SK-N-SH (cell line): Measurements from ENCODE around the gene PRSS56.

Experiments used
- NRF1 ChIP-seq: IDR thresholded peaks from 2 replicates; pipeline ENCODE4 v1.6.1; 2012; ENCODE audit warnings: low read depth, mild to moderate bottlenecking, low read length
- SIN3A ChIP-seq: IDR thresholded peaks from 2 replicates; pipeline ENCODE4 v1.6.1; 2012; ENCODE audit warnings: low read depth, mild to moderate bottlenecking, low read length, moderate library complexity, borderline replicate concordance
- TEAD4 ChIP-seq: IDR thresholded peaks from 2 replicates; pipeline ENCODE4 v1.4.0; 2012; ENCODE audit warnings: mild to moderate bottlenecking, borderline replicate concordance; ENCODE audit not compliant: insufficient read depth
- YY1 ChIP-seq: IDR thresholded peaks from 2 replicates; pipeline ENCODE4 v1.4.0; 2012; ENCODE audit warnings: low read depth, mild to moderate bottlenecking
- TF ChIP-seq, protein P1 (sequence below): fragments of 200-600 bp; sonication (generic); IDR thresholded peaks from 2 replicates; pipeline ENCODE4 v1.6.1; 2017; ENCODE audit warnings: antibody characterized with exemption, mild to moderate bottlenecking, moderate library complexity

DNA sequence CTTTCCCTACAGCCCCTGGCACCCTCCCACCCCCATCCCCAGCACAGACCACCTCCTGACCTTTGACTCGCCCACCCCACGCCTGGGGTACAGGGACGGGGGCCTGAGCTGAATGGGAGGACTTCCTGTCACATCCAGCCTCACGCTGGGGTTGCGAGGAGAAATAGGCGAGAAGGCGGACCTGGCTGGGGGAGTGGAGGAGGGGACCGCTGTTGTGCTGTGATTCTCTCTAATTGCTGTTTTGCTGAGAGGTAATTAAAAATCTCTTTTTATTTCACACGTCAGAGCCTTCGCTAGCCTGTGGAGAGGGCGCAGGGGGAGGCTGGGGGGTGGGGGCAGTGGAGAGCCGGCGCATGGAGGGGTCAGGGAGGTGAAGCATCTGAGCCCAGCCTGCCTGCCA lies 22.8 kb upstream of the PRSS56 start:
- TF ChIP-seq YY1 (no peak), NRF1 (no peak), SIN3A (no peak), TEAD4 (no peak)
- TF ChIP-seq, protein P1, sequence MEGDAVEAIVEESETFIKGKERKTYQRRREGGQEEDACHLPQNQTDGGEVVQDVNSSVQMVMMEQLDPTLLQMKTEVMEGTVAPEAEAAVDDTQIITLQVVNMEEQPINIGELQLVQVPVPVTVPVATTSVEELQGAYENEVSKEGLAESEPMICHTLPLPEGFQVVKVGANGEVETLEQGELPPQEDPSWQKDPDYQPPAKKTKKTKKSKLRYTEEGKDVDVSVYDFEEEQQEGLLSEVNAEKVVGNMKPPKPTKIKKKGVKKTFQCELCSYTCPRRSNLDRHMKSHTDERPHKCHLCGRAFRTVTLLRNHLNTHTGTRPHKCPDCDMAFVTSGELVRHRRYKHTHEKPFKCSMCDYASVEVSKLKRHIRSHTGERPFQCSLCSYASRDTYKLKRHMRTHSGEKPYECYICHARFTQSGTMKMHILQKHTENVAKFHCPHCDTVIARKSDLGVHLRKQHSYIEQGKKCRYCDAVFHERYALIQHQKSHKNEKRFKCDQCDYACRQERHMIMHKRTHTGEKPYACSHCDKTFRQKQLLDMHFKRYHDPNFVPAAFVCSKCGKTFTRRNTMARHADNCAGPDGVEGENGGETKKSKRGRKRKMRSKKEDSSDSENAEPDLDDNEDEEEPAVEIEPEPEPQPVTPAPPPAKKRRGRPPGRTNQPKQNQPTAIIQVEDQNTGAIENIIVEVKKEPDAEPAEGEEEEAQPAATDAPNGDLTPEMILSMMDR: no peak
